HUES6 (cell line): ENCODE measurements around the gene SLC18A3.
A peak's percentile ranks its signal among the peaks of the same experiment; 100 is the strongest.

Experiments used
- H3K27ac ChIP-seq: 2 replicates; pipeline ENCODE4 v1.7.0; 2013; ENCODE audit warnings: low read depth, mild to moderate bottlenecking, low read length, inconsistent platforms
- H3K27me3 ChIP-seq: 2 replicates; pipeline ENCODE4 v1.6.1; 2013; ENCODE audit warnings: low read length; ENCODE audit not compliant: control insufficient read depth, insufficient read depth
- H3K36me3 ChIP-seq: 2 replicates; pipeline ENCODE4 v1.6.1; 2013; ENCODE audit warnings: low read length; ENCODE audit not compliant: control insufficient read depth, insufficient read depth
- H3K4me1 ChIP-seq: 2 replicates; pipeline ENCODE4 v1.6.1; 2013; ENCODE audit warnings: low read length; ENCODE audit not compliant: control insufficient read depth, insufficient read depth
- H3K4me3 ChIP-seq: 2 replicates; pipeline ENCODE4 v1.5.1; 2013; ENCODE audit warnings: low read depth, low read length
- H3K9ac ChIP-seq: one replicate; pipeline ENCODE4 v1.6.1; 2013; ENCODE audit warnings: mild to moderate bottlenecking, low read length
- H3K9me3 ChIP-seq: 2 replicates; pipeline ENCODE4 v1.6.1; 2013; ENCODE audit warnings: low read depth, low read length; ENCODE audit not compliant: control insufficient read depth, insufficient read depth

Gene SLC18A3

GRCh38 chr10:49610114-49610457 lies at the start of gene SLC18A3:
Gene SLC18A3, plus strand, starts transcription at chr10:49610310. Its CDS starts 431 bp downstream, at chr10:49610741.
- H3K27me3 ChIP-seq: peaks cover 100% of the 10 kb centered on the region
- peak within 1 kb of the TSS; percentile 66 for H3K4me3 ChIP-seq
- no peak within 1 kb of the TSS for H3K9ac ChIP-seq
- no peaks in the 10 kb centered on the region for H3K36me3 ChIP-seq
- no peak within 1 kb of the TSS for H3K27ac ChIP-seq
- H3K9me3 ChIP-seq: no peaks in the 10 kb centered on the region
- H3K4me1 ChIP-seq: peaks cover 39% of the 10 kb centered on the region

GRCh38 chr10:49560526-49560925 lies 49.6 kb upstream of the SLC18A3 start:
- H3K9me3 ChIP-seq: no peaks in the 10 kb centered on the region
- no peaks in the 10 kb centered on the region for H3K36me3 ChIP-seq
- H3K4me1 ChIP-seq: peaks cover 12% of the 10 kb centered on the region
- peaks cover 2% of the 10 kb centered on the region; the same call in 1 of the 2 replicates for H3K27me3 ChIP-seq
- no peak overlapping the region for H3K4me3 ChIP-seq
- no peak overlapping the region for H3K9ac ChIP-seq
- H3K27ac ChIP-seq: no peak overlapping the region

GRCh38 chr10:49562893-49563292 lies 47.2 kb upstream of the SLC18A3 start:
- no peaks in the 10 kb centered on the region for H3K36me3 ChIP-seq
- peaks cover 2% of the 10 kb centered on the region; the same call in 1 of the 2 replicates for H3K27me3 ChIP-seq
- H3K9ac ChIP-seq: no peak overlapping the region
- H3K4me3 ChIP-seq: no peak overlapping the region
- peaks cover 12% of the 10 kb centered on the region for H3K4me1 ChIP-seq
- H3K27ac ChIP-seq: no peak overlapping the region
- no peaks in the 10 kb centered on the region for H3K9me3 ChIP-seq

- H3K27me3 ChIP-seq: peaks cover 2% of the 10 kb centered on the region; the same call in 1 of the 2 replicates
- H3K4me3 ChIP-seq: no peak overlapping the region
- H3K4me1 ChIP-seq: peaks cover 8% of the 10 kb centered on the region
- H3K27ac ChIP-seq: no peak overlapping the region
- H3K9me3 ChIP-seq: peaks cover 10% of the 10 kb centered on the region; the same call in 1 of the 2 replicates
- H3K9ac ChIP-seq: no peak overlapping the region
- no peaks in the 10 kb centered on the region for H3K36me3 ChIP-seq
Observed at GRCh38 chr10:49564461-49565009, 45.6 kb upstream of the SLC18A3 start.

GRCh38 chr10:49567810-49568209 lies 42.3 kb upstream of the SLC18A3 start:
- Histone ChIP-seq H3K27ac (no peak overlapping the region), H3K9ac (no peak overlapping the region), H3K36me3 (no peaks in the 10 kb centered on the region), H3K4me1 (no peaks in the 10 kb centered on the region), H3K27me3 (peaks cover 2% of the 10 kb centered on the region; the same call in 1 of the 2 replicates), H3K4me3 (no peak overlapping the region), H3K9me3 (peaks cover 15% of the 10 kb centered on the region; the same call in 1 of the 2 replicates)

- H3K27ac ChIP-seq: no peak overlapping the region
- peaks cover 2% of the 10 kb centered on the region; the same call in 1 of the 2 replicates for H3K27me3 ChIP-seq
- no peak overlapping the region for H3K9ac ChIP-seq
- peaks cover 15% of the 10 kb centered on the region; the same call in 1 of the 2 replicates for H3K9me3 ChIP-seq
- H3K4me1 ChIP-seq: no peaks in the 10 kb centered on the region
- no peak overlapping the region for H3K4me3 ChIP-seq
- H3K36me3 ChIP-seq: no peaks in the 10 kb centered on the region
Observed at GRCh38 chr10:49568235-49568634, 41.9 kb upstream of the SLC18A3 start.

- H3K27me3 ChIP-seq: no peaks in the 10 kb centered on the region
- no peak overlapping the region for H3K9ac ChIP-seq
- no peaks in the 10 kb centered on the region for H3K4me1 ChIP-seq
- H3K36me3 ChIP-seq: no peaks in the 10 kb centered on the region
- no peak overlapping the region for H3K27ac ChIP-seq
- peaks cover 15% of the 10 kb centered on the region; the same call in 1 of the 2 replicates for H3K9me3 ChIP-seq
- no peak overlapping the region for H3K4me3 ChIP-seq
Observed at GRCh38 chr10:49569031-49569631, 41.0 kb upstream of the SLC18A3 start.

GRCh38 chr10:49571388-49571787 lies 38.7 kb upstream of the SLC18A3 start:
- no peak overlapping the region for H3K27ac ChIP-seq
- H3K9ac ChIP-seq: no peak overlapping the region
- no peaks in the 10 kb centered on the region for H3K36me3 ChIP-seq
- H3K4me3 ChIP-seq: no peak overlapping the region
- H3K9me3 ChIP-seq: peaks cover 15% of the 10 kb centered on the region; the same call in 1 of the 2 replicates
- no peaks in the 10 kb centered on the region for H3K4me1 ChIP-seq
- no peaks in the 10 kb centered on the region for H3K27me3 ChIP-seq

GRCh38 chr10:49572594-49573114 lies 37.5 kb upstream of the SLC18A3 start:
- Histone ChIP-seq H3K9me3 (peaks cover 15% of the 10 kb centered on the region; the same call in 1 of the 2 replicates), H3K4me3 (no peak overlapping the region), H3K36me3 (no peaks in the 10 kb centered on the region), H3K9ac (no peak overlapping the region), H3K27ac (no peak overlapping the region), H3K4me1 (no peaks in the 10 kb centered on the region), H3K27me3 (no peaks in the 10 kb centered on the region)

- Histone ChIP-seq H3K4me1 (no peaks in the 10 kb centered on the region), H3K4me3 (no peak overlapping the region), H3K9ac (no peak overlapping the region), H3K27me3 (no peaks in the 10 kb centered on the region), H3K27ac (no peak overlapping the region), H3K9me3 (no peaks in the 10 kb centered on the region), H3K36me3 (no peaks in the 10 kb centered on the region)
Observed at GRCh38 chr10:49575489-49576072, 34.5 kb upstream of the SLC18A3 start.
